Measurements from ENCODE around the gene SUFU. TPM values are rescaled to one million over a fixed set of nuclear protein-coding genes. Genes with fewer than 3 reads are reported as not detected.
A peak's percentile ranks its signal among the peaks of the same experiment; 100 is the strongest.

SUFU gene
- total and polyA plus RNA-seq, 2 of the 13 experiments (the other 11 are each of a cell fraction or from before 2014, with no cell fraction given): 2.9 to 5.5 TPM

- TF ChIP-seq ZNF138 (CRISPR knock-in tag; IDR thresholded peaks at IDR 0.05; ENCODE audit: low read depth): no peak
- no peak for TF ChIP-seq ZNF883 (CRISPR knock-in tag; IDR thresholded peaks at IDR 0.05; ENCODE audit: not compliant biosample characterization)
- TF ChIP-seq ZNF501 (CRISPR knock-in tag; IDR thresholded peaks at IDR 0.05): 0 out of 2 replicates have a peak, but pooled peaks have one; percentile 58
- 0 out of 2 replicates have a peak, but pooled peaks have one; percentile 23 for TF ChIP-seq KAT8 (CRISPR knock-in tag; IDR thresholded peaks at IDR 0.05)
- peak; percentile 36 for TF ChIP-seq FOXA3 (CRISPR knock-in tag; IDR thresholded peaks at IDR 0.05)
- TF ChIP-seq E2F1 (CRISPR knock-in tag; IDR thresholded peaks at IDR 0.05): no peak
- TF ChIP-seq HOXA3 (CRISPR knock-in tag; IDR thresholded peaks at IDR 0.05): no peak
- TF ChIP-seq CHCHD3 (CRISPR knock-in tag; IDR thresholded peaks at IDR 0.05): no peak
- TF ChIP-seq GATAD2A (CRISPR knock-in tag; IDR thresholded peaks at IDR 0.05): peak; percentile 62
- TF ChIP-seq ZMYM2 (CRISPR knock-in tag; IDR thresholded peaks at IDR 0.05): no peak
- no peak for TF ChIP-seq SP1 (IDR thresholded peaks at IDR 0.05)
- TF ChIP-seq SP1 (CRISPR knock-in tag; IDR thresholded peaks at IDR 0.05): 0 out of 2 replicates have a peak, but pooled peaks have one; percentile 20
- TF ChIP-seq ZC3H4 (CRISPR knock-in tag; IDR thresholded peaks at IDR 0.05; ENCODE audit: borderline replicate concordance): no peak
- TF ChIP-seq MYPOP (CRISPR knock-in tag; IDR thresholded peaks at IDR 0.05): 0 out of 2 replicates have a peak, but pooled peaks have one; percentile 35
- no peak for TF ChIP-seq ZNF773 (CRISPR knock-in tag; IDR thresholded peaks at IDR 0.05; ENCODE audit: borderline replicate concordance)
- TF ChIP-seq TARDBP (CRISPR knock-in tag; IDR thresholded peaks at IDR 0.05): 0 out of 2 replicates have a peak, but pooled peaks have one; percentile 32
- TF ChIP-seq ATF2 (CRISPR knock-in tag; IDR thresholded peaks at IDR 0.05): peak; percentile 29; the same call in 1 of the 2 replicates
- TF ChIP-seq ZNF143 (CRISPR knock-in tag; IDR thresholded peaks at IDR 0.05): 0 out of 2 replicates have a peak, but pooled peaks have one; percentile 46
- no peak for TF ChIP-seq RBM39 (IDR thresholded peaks at IDR 0.05; ENCODE audit: low read depth, low read length, poor library complexity, severe bottlenecking)
Observed at GRCh38 chr10:102596506-102596971, 92.8 kb downstream of the SUFU start (continued).

All from HepG2 (cell line).